ENCODE results near the gene SRM. TPM values are rescaled to one million over a fixed set of nuclear protein-coding genes. Genes with fewer than 3 reads are reported as not detected.

SRM gene
- total RNA-seq, 1 donor from 2014 or later: 10.8 TPM

DNA sequence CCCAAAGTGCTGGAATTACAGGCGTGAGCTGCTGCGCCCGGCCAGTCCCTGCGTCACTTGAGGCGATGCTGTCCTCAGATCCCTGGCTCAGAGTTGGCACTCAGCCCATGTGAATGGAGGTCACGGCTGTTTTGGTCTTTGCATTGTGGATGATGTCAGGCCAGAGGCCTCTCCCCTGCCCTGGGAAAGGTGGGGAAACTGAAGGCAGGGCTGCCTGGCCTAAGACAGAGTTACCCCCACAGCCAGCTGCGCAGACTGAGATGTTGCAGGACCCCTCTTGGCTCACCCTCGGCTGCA is 13.6 kb downstream of the SRM start:
- DNase-seq (ENCODE audit: low read depth) (no peak), FAIRE-seq (no peak)
- Histone ChIP-seq H3K36me3 (ENCODE audit: control insufficient read depth, insufficient read depth, low read length) (no peaks in the 10 kb centered on the region), H3K4me3 (ENCODE audit: low read depth, low read length) (no peak overlapping the region), H3K27me3 (ENCODE audit: control insufficient read depth, insufficient read depth, low read length) (no peaks in the 10 kb centered on the region)
- no peak for TF ChIP-seq CTCF (IDR thresholded peaks at IDR 0.05; ENCODE audit: insufficient read depth, low read length, severe bottlenecking)

- H3K4me3 ChIP-seq (ENCODE audit: low read depth, low read length): no peak overlapping the region
- TF ChIP-seq CTCF (IDR thresholded peaks at IDR 0.05; ENCODE audit: insufficient read depth, low read length, severe bottlenecking): no peak
- DNase-seq (ENCODE audit: low read depth) (no peak), FAIRE-seq (no peak)
- H3K36me3 ChIP-seq (ENCODE audit: control insufficient read depth, insufficient read depth, low read length): no peaks in the 10 kb centered on the region
- H3K27me3 ChIP-seq (ENCODE audit: control insufficient read depth, insufficient read depth, low read length): no peaks in the 10 kb centered on the region
Measured at GRCh38 chr1:11045428-11046269, 14.2 kb downstream of the SRM start.

- FAIRE-seq (no peak), DNase-seq (ENCODE audit: low read depth) (no peak)
- no peak for TF ChIP-seq CTCF (IDR thresholded peaks at IDR 0.05; ENCODE audit: insufficient read depth, low read length, severe bottlenecking)
- H3K4me3 ChIP-seq (ENCODE audit: low read depth, low read length): no peak overlapping the region
- H3K27me3 ChIP-seq (ENCODE audit: control insufficient read depth, insufficient read depth, low read length): no peaks in the 10 kb centered on the region
- no peaks in the 10 kb centered on the region for H3K36me3 ChIP-seq (ENCODE audit: control insufficient read depth, insufficient read depth, low read length)
Measured at GRCh38 chr1:11044849-11045427, 14.9 kb downstream of the SRM start.

GRCh38 chr1:11044086-11044848 is 15.6 kb downstream of the SRM start:
- DNase-seq (ENCODE audit: low read depth): no peak
- Histone ChIP-seq H3K36me3 (ENCODE audit: control insufficient read depth, insufficient read depth, low read length) (no peaks in the 10 kb centered on the region), H3K4me3 (ENCODE audit: low read depth, low read length) (no peak overlapping the region), H3K27me3 (ENCODE audit: control insufficient read depth, insufficient read depth, low read length) (no peaks in the 10 kb centered on the region)
- FAIRE-seq: no peak
- no peak for TF ChIP-seq CTCF (IDR thresholded peaks at IDR 0.05; ENCODE audit: insufficient read depth, low read length, severe bottlenecking)

GRCh38 chr1:11042995-11043874 is 16.6 kb downstream of the SRM start:
- H3K27me3 ChIP-seq (ENCODE audit: control insufficient read depth, insufficient read depth, low read length): peaks cover 1% of the 10 kb centered on the region
- H3K36me3 ChIP-seq (ENCODE audit: control insufficient read depth, insufficient read depth, low read length): no peaks in the 10 kb centered on the region
- no peak overlapping the region for H3K4me3 ChIP-seq (ENCODE audit: low read depth, low read length)
- no peak for TF ChIP-seq CTCF (IDR thresholded peaks at IDR 0.05; ENCODE audit: insufficient read depth, low read length, severe bottlenecking)
- no peak for FAIRE-seq
- no peak for DNase-seq (ENCODE audit: low read depth)

All from bronchial epithelial cell (primary cell).